NCI-H345 (cell line): ENCODE data around the gene OR2B2.

Experiments used
- DNase-seq: peaks from one replicate; lab custom pipeline; 2025; lab: John Stamatoyannopoulos, UW

OR2B2 gene

GRCh38 chr6:27867051-27867944, 44.9 kb downstream of the OR2B2 start:
- DNase-seq, result peak; percentile 84

DNA sequence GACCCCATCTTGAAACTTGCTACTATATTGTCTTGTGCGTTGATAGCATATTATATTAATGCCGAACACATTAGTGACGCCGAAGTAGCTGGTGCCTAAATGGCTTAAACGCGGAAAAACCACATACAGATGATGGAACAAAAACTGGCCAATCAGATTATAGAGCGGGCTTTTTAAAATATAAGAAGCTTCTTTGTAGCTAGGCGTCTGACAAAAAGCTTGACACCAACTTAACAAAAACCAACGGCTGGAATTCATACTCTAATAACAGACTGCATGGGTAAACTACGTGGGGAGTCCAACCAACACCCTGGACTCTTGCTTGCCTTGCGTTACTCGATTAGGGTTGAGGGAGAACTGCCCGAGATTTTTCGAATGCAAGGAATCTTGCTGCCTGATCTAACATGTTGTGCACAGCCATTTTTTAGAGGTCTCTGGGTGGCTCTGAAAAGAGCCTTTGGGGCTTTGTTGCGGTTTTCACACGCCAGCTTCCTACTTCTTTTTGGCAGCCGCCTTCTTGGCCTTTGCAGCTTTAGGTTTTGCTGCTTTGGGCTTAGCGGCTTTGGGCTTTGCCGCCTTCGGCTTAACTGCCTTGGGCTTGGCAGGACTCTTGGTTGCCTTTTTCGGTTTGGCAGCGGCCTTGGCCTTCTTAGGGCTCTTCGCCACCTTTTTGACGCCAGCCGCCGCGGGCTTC, 45.7 kb downstream of the OR2B2 start:
- DNase-seq, result peak; percentile 87

- peak; percentile 68 for DNase-seq
Measured at GRCh38 chr6:27865850-27866356, 46.3 kb downstream of the OR2B2 start.

- DNase-seq, result peak; percentile 98
Measured at GRCh38 chr6:27864906-27865849, 47.0 kb downstream of the OR2B2 start.

DNA sequence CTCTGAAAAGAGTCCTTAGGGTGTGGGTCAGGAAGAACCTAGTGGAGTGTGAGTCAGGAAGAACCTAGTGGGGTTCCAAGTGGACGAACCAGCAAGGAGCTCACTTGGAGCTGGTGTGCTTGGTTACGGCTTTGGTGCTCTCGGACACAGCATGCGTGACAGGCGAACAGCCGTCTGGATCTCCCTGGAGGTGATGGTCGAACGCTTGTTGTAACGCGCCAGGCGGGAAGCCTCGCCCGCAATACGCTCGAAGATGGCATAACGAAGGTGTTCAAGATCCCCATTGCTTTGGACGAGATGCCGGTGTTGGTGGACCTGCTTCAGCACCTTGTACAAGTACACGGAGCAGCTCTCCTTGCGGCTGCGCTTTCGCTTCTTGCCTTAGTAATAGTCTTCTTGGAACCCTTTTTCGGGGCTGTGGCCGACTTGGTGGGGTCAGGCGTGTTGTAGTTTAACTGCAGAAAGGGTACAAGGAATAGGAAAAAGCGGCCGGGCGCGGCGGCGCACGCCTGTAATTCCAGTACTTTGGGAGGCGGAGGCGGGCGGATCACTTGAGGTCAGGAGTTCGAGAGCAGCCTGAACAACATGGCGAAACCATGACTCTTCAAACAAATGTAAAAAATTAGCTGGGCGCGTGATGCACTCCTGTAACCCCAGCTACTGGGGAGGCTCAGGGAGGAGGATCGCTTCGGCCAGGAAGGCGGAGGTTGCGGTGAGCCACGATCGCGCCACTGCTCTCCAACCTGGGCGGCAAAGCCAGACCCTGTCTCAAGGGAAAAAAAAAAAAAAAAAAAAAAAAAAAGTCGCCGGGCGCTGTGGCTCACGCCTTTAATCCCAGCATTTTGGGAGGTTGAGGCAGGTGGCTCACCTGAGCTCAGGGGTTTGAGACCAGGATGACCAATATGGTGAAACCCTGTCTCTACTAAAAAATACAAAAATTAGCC, 48.0 kb downstream of the OR2B2 start:
- DNase-seq, result no peak

GRCh38 chr6:27862396-27863066, 49.7 kb downstream of the OR2B2 start:
- no peak for DNase-seq

DNA sequence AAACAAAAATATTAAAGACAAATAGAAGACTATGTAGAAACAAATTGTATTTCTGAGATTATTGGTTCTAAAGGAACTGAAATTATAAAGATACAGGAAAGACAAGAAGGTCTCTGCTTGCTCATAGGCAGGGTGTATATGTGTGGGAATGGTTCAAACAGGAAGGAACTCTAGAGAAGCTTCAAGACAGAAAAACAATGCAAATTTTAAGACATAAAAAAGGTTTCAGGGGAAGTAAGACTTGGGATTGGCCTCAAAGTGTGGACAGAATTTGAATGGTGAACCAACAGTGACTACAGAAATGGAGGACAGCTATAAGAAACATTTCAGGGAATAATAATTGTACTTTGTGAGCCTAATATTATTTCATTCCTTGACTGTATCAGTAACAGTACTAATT, 50.3 kb downstream of the OR2B2 start:
- DNase-seq, result no peak

DNA sequence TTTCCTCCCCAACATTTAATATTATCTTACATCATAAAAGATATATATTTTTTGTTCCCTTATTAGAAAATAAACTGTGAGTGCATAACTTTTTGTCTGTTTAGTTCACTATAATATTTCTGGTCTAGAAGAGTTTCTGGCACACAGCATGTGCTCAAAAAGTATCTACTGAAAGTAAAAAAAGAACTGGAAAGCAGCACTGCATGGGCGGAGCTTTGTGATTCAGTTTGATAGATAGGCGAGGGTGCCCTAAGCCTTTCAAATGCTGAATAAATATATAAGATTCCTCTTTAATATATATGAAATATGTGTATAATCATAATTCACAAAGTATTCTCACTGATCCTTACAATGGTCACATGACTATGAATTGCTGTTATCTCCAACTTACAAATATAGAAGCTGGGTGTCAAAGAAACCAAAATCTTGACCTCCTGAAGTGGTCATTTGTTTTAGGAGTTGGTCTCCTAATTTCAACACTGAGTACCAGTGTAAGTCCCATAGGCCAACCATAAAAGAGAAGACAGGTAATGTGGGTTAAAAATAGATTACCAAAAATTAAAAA, 50.8 kb downstream of the OR2B2 start:
- DNase-seq, result no peak
